Measurements from ENCODE around the gene ENTHD1.

DNA sequence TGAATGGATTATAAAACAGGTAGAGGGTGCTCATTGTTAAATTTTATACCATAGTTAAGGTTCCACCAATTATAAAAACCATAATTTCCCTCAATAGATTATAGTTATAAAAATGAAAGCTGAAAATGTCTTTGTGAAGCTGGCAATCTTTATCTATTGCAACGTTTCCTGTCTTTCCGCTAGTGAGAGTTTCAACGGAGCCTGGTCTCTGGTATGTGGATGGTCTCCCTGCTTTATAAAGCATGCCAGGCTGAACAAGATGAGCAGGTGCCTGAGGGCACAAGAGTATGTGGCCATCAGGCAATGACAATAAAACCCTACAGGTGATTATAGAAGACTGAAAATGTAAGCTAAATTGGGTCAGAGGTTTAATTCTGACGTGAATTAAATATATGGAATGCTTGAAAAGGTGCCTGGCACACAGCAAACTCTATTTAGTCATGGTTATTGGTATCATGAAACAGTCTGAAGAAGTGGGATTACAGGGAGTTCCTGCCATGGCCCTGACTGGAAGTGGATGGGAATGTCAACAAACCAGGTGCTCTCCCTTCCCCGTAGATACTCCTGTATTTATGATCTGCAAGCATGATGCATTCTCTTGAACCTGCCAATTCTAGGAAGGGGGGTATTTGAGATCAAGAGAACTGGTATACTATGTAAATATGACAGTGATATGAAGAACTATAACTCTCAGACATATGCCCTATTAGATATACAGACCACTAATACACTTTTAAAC lies 115.7 kb downstream of the ENTHD1 start:
- TF ChIP-seq, protein P1, sequence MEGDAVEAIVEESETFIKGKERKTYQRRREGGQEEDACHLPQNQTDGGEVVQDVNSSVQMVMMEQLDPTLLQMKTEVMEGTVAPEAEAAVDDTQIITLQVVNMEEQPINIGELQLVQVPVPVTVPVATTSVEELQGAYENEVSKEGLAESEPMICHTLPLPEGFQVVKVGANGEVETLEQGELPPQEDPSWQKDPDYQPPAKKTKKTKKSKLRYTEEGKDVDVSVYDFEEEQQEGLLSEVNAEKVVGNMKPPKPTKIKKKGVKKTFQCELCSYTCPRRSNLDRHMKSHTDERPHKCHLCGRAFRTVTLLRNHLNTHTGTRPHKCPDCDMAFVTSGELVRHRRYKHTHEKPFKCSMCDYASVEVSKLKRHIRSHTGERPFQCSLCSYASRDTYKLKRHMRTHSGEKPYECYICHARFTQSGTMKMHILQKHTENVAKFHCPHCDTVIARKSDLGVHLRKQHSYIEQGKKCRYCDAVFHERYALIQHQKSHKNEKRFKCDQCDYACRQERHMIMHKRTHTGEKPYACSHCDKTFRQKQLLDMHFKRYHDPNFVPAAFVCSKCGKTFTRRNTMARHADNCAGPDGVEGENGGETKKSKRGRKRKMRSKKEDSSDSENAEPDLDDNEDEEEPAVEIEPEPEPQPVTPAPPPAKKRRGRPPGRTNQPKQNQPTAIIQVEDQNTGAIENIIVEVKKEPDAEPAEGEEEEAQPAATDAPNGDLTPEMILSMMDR (IDR thresholded peaks at IDR 0.05 in 2 of 3, conservative IDR thresholded peaks at IDR 0.05 in 1 of 3; ENCODE audit: control insufficient read depth in 2 of 3, extremely low read depth in 1 of 3, insufficient read depth in 1 of 3, low read depth in 3 of 3, low read length in 3 of 3), result no peak
- TF ChIP-seq NFYB (IDR thresholded peaks at IDR 0.05; ENCODE audit: insufficient read depth, low read depth, low read length), result no peak
- no peak for TF ChIP-seq POLR2AphosphoS2 (IDR thresholded peaks at IDR 0.05; ENCODE audit: low read depth, low read length)
- TF ChIP-seq POLR2A (IDR thresholded peaks at IDR 0.05; ENCODE audit: low read depth, low read length), result no peak
- TF ChIP-seq RAD21 (IDR thresholded peaks at IDR 0.05; ENCODE audit: insufficient read depth, low read depth, low read length), result no peak
- TF ChIP-seq TCF12 (IDR thresholded peaks at IDR 0.05; ENCODE audit: low read depth, low read length), result no peak
- no peak for TF ChIP-seq SP1 (IDR thresholded peaks at IDR 0.05; ENCODE audit: low read depth, low read length)
- TF ChIP-seq RB1 (IDR thresholded peaks at IDR 0.05; ENCODE audit: borderline replicate concordance), result no peak
- TF ChIP-seq PBX3 (IDR thresholded peaks at IDR 0.05; ENCODE audit: insufficient replicate concordance, low read depth, low read length), result no peak
- no peak for TF ChIP-seq CHD2 (IDR thresholded peaks at IDR 0.05; ENCODE audit: borderline replicate concordance, low read depth, low read length)

Data from GM12878 (cell line).